ENCODE results near the gene PLCB1.

Gene PLCB1

DNA sequence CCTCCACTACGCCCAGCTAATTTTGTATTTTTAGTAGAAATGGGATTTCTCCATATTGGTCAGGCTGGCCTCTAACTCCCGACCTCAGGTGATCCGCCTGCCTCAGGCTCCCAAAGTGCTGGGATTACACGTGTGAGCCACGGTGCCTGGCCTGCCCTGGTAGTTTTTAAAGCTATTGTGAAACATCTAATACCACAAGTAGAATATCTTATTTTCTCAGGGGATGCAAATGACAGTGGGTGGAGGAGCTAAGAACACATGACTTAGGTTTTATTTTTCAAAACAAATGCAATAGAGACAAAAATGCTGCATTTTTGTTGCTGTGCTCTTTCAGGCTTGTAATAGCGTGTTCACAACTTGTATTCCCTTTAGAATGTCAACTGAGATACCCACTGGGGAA, 671.9 kb downstream of the PLCB1 start:
- H3F3A ChIP-seq (ENCODE audit: insufficient read depth, low read length) = no peaks in the 10 kb centered on the region
- H3K4me3 ChIP-seq (ENCODE audit: low read depth, low read length, poor library complexity, severe bottlenecking) = no peak overlapping the region
- no peaks in the 10 kb centered on the region for H3K9me2 ChIP-seq (ENCODE audit: low read depth, low read length)
- H3K4me1 ChIP-seq (ENCODE audit: insufficient read depth, low read length, severe bottlenecking) = no peaks in the 10 kb centered on the region
- H3K9me3 ChIP-seq (ENCODE audit: low read length) = no peaks in the 10 kb centered on the region
- no peak for TF ChIP-seq EZH2 (IDR thresholded peaks at IDR 0.05; ENCODE audit: borderline replicate concordance, low read length)
- TF ChIP-seq, protein P1, sequence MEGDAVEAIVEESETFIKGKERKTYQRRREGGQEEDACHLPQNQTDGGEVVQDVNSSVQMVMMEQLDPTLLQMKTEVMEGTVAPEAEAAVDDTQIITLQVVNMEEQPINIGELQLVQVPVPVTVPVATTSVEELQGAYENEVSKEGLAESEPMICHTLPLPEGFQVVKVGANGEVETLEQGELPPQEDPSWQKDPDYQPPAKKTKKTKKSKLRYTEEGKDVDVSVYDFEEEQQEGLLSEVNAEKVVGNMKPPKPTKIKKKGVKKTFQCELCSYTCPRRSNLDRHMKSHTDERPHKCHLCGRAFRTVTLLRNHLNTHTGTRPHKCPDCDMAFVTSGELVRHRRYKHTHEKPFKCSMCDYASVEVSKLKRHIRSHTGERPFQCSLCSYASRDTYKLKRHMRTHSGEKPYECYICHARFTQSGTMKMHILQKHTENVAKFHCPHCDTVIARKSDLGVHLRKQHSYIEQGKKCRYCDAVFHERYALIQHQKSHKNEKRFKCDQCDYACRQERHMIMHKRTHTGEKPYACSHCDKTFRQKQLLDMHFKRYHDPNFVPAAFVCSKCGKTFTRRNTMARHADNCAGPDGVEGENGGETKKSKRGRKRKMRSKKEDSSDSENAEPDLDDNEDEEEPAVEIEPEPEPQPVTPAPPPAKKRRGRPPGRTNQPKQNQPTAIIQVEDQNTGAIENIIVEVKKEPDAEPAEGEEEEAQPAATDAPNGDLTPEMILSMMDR (IDR thresholded peaks at IDR 0.05; ENCODE audit: low read length) = no peak
- H3K36me3 ChIP-seq (ENCODE audit: insufficient read depth, low read length) = no peaks in the 10 kb centered on the region
- H2AFZ ChIP-seq (ENCODE audit: low read length) = no peak overlapping the region
- H3K27me3 ChIP-seq (ENCODE audit: insufficient read depth, low read length) = no peaks in the 10 kb centered on the region
- no peaks in the 10 kb centered on the region for H3K79me2 ChIP-seq (ENCODE audit: insufficient read depth, low read length)
- no peak overlapping the region for H3K4me2 ChIP-seq (ENCODE audit: low read length)
- no peak overlapping the region for H3K27ac ChIP-seq (ENCODE audit: low read depth, low read length, poor library complexity, severe bottlenecking)
- H3K9ac ChIP-seq (ENCODE audit: low read length) = no peak overlapping the region
- H4K20me1 ChIP-seq (ENCODE audit: insufficient read depth, low read length) = no peaks in the 10 kb centered on the region

DNA sequence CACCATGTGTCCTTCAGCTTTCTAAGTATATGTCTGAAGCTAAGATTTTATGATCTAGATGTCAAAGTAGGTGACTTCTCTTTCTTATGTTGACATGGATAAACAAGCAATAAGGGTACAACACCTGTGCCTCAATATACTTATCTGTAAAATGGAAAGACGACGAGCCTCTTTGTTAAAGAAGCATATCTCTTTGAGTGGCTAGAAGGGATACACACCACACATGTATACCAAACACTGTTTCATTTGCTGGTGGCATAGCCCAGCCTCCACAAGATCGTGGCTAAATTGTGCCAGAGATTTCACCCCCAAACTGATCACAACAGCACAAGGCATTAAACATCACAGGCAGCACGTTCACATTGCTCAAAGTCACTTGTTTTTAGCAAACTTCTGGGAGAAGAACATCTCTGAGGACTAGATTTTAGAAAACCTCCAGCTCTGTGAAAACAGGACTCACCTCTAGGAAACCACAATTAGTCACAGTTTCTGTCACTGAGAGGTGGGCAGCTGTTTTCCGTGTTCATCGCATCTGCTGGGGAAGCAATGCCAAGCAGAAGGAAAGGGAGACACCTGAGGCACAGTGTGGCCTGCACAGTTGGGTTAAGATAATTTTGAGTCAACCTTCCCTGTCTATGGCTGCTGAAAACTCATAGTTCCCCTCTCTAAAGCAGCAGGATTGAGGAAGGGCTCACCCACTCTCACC, 673.8 kb downstream of the PLCB1 start:
- no peaks in the 10 kb centered on the region for H3K36me3 ChIP-seq (ENCODE audit: insufficient read depth, low read length)
- no peaks in the 10 kb centered on the region for H3K9me2 ChIP-seq (ENCODE audit: low read depth, low read length)
- H3K9me3 ChIP-seq (ENCODE audit: low read length) = no peaks in the 10 kb centered on the region
- H3K27ac ChIP-seq (ENCODE audit: low read depth, low read length, poor library complexity, severe bottlenecking) = no peak overlapping the region
- TF ChIP-seq EZH2 (IDR thresholded peaks at IDR 0.05; ENCODE audit: borderline replicate concordance, low read length) = no peak
- TF ChIP-seq, protein P1 (IDR thresholded peaks at IDR 0.05; ENCODE audit: low read length) = no peak
- H2AFZ ChIP-seq (ENCODE audit: low read length) = no peak overlapping the region
- no peaks in the 10 kb centered on the region for H4K20me1 ChIP-seq (ENCODE audit: insufficient read depth, low read length)
- no peak overlapping the region for H3K4me3 ChIP-seq (ENCODE audit: low read depth, low read length, poor library complexity, severe bottlenecking)
- no peak overlapping the region for H3K4me2 ChIP-seq (ENCODE audit: low read length)
- no peaks in the 10 kb centered on the region for H3K27me3 ChIP-seq (ENCODE audit: insufficient read depth, low read length)
- no peak overlapping the region for H3K9ac ChIP-seq (ENCODE audit: low read length)
- no peaks in the 10 kb centered on the region for H3K79me2 ChIP-seq (ENCODE audit: insufficient read depth, low read length)
- no peaks in the 10 kb centered on the region for H3K4me1 ChIP-seq (ENCODE audit: insufficient read depth, low read length, severe bottlenecking)
- no peaks in the 10 kb centered on the region for H3F3A ChIP-seq (ENCODE audit: insufficient read depth, low read length)

DNA sequence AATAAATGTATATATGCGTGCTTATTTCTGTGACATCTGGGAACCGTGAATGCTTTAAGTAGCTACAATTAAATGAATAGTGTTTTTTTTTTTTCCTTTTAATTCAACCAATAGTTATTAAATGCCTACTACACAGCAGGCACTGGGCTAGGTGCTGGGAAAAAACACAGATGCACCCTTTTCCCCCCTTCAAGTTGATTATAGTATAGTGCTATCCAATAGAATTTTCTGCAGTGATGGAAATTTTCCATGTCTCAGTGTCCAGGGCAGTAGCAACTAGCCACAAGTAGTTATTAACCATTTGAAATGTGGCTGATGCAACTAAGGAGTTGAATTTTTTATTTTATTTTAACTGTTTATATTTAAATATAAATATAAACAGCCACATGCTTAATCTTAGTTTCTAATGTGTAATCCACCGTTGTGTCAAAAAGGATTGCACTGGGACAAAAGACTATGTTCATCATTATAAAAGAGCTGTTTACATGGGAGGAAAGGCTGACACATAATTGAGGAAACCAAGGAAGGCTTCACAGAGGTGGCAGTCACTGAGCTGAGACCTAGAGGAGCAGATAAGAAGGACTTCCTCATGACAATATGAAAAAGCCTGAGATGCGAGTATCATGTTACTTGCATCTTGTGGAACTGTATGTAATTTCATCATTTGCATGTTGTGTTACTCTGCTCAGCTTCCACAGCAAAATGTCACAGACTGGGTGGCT, 675.6 kb downstream of the PLCB1 start:
- Histone ChIP-seq H3F3A (ENCODE audit: insufficient read depth, low read length) (no peaks in the 10 kb centered on the region), H3K9me2 (ENCODE audit: low read depth, low read length) (no peaks in the 10 kb centered on the region), H4K20me1 (ENCODE audit: insufficient read depth, low read length) (no peaks in the 10 kb centered on the region), H3K36me3 (ENCODE audit: insufficient read depth, low read length) (no peaks in the 10 kb centered on the region), H3K27ac (ENCODE audit: low read depth, low read length, poor library complexity, severe bottlenecking) (no peak overlapping the region), H3K4me2 (ENCODE audit: low read length) (no peak overlapping the region), H3K4me1 (ENCODE audit: insufficient read depth, low read length, severe bottlenecking) (no peaks in the 10 kb centered on the region), H3K27me3 (ENCODE audit: insufficient read depth, low read length) (no peaks in the 10 kb centered on the region), H3K79me2 (ENCODE audit: insufficient read depth, low read length) (no peaks in the 10 kb centered on the region), H3K4me3 (ENCODE audit: low read depth, low read length, poor library complexity, severe bottlenecking) (no peak overlapping the region), H3K9me3 (ENCODE audit: low read length) (no peaks in the 10 kb centered on the region), H3K9ac (ENCODE audit: low read length) (no peak overlapping the region), H2AFZ (ENCODE audit: low read length) (no peak overlapping the region)
- no peak for TF ChIP-seq EZH2 (IDR thresholded peaks at IDR 0.05; ENCODE audit: borderline replicate concordance, low read length)
